ENCODE results near the gene TAOK2. TPM values are rescaled to one million over a fixed set of nuclear protein-coding genes. Genes with fewer than 3 reads are reported as not detected.

Gene TAOK2
- total and polyA plus RNA-seq, 2 of the 13 experiments (the other 11 are each of a cell fraction or from before 2014, with no cell fraction given), result 17.4 to 43.2 TPM

DNA sequence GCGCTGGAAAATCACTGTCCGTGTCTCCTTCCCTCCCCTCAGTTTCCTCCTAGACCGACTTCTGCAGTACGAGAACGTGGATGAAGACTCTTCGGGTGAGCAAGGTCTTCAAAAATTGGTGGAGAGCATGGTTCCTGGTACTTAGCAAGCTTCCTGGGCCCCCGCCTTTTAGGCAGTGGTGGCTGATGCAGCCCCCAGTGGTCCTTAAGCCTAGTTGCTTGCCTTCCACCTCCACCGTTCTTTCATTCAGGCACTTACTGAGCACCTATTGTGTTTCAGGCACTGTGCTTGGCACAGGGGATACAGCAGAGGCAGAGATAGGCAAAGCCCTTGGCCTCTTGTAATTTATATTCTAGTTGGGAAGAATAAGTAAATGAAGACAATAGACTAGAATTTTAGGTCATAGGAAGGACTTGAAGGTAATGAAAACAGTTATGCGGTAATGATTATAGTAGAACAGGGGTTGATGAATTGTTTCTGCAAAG lies 23.1 kb downstream of the TAOK2 start:
- WGBS (ENCODE audit: low lambda C conversion rate), result 29% methylated on average over 9 of the region's 9 CpGs

More for the DNA sequence above, 23.1 kb downstream of the TAOK2 start:
- no peak for FAIRE-seq
- Histone ChIP-seq H3K27me3 (ENCODE audit: control insufficient read depth in 1 of 2, insufficient read depth in 2 of 2, low read length in 2 of 2) (peaks cover 0 to 5% of the 10 kb centered on the region in 2 experiments; a peak in 1 of 5 replicates), H3K9ac (ENCODE audit: insufficient read depth, low read depth, low read length) (peak overlapping the region; percentile 85), H3K79me2 (ENCODE audit: insufficient read depth, low read length) (peaks cover 9% of the 10 kb centered on the region), H3K27ac (ENCODE audit: extremely low read length, insufficient read depth, low read length) (peak overlapping the region; percentile 58), H4K20me1 (ENCODE audit: insufficient read depth, low read length) (no peaks in the 10 kb centered on the region), H3K4me3 (replicated peaks in 1 of 3; ENCODE audit: insufficient read depth in 1 of 3, low read depth in 2 of 3, low read length in 3 of 3) (peak overlapping the region; percentile 92 to 95 (median 94)), H3K4me1 (ENCODE audit: insufficient read depth, low read length) (peaks cover 24% of the 10 kb centered on the region), H2AFZ (ENCODE audit: low read length) (peak overlapping the region; percentile 7), H3K9me3 (ENCODE audit: low read length) (no peaks in the 10 kb centered on the region), H3K4me2 (ENCODE audit: low read depth, low read length) (peak overlapping the region; percentile 96), H3K36me3 (replicated peaks in 1 of 2; ENCODE audit: control insufficient read depth in 1 of 2, insufficient read depth in 2 of 2, low read length in 2 of 2) (peaks cover 9 to 16% of the 10 kb centered on the region in 2 experiments; a peak in 4 of 5 replicates)
- no peak for TF ChIP-seq BRD4 (CRISPR knock-in tag; IDR thresholded peaks at IDR 0.05)
- TF ChIP-seq, protein P1, sequence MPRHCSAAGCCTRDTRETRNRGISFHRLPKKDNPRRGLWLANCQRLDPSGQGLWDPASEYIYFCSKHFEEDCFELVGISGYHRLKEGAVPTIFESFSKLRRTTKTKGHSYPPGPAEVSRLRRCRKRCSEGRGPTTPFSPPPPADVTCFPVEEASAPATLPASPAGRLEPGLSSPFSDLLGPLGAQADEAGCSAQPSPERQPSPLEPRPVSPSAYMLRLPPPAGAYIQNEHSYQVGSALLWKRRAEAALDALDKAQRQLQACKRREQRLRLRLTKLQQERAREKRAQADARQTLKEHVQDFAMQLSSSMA (CRISPR knock-in tag; IDR thresholded peaks at IDR 0.05), result no peak
- TF ChIP-seq, protein P2, sequence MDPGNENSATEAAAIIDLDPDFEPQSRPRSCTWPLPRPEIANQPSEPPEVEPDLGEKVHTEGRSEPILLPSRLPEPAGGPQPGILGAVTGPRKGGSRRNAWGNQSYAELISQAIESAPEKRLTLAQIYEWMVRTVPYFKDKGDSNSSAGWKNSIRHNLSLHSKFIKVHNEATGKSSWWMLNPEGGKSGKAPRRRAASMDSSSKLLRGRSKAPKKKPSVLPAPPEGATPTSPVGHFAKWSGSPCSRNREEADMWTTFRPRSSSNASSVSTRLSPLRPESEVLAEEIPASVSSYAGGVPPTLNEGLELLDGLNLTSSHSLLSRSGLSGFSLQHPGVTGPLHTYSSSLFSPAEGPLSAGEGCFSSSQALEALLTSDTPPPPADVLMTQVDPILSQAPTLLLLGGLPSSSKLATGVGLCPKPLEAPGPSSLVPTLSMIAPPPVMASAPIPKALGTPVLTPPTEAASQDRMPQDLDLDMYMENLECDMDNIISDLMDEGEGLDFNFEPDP (CRISPR knock-in tag; conservative IDR thresholded peaks at IDR 0.05), result no peak
- TF ChIP-seq ZNF3 (CRISPR knock-in tag; IDR thresholded peaks at IDR 0.05), result peak; percentile 51
- TF ChIP-seq ZNF207 (IDR thresholded peaks at IDR 0.05; ENCODE audit: borderline replicate concordance), result no peak
- TF ChIP-seq, protein P3, sequence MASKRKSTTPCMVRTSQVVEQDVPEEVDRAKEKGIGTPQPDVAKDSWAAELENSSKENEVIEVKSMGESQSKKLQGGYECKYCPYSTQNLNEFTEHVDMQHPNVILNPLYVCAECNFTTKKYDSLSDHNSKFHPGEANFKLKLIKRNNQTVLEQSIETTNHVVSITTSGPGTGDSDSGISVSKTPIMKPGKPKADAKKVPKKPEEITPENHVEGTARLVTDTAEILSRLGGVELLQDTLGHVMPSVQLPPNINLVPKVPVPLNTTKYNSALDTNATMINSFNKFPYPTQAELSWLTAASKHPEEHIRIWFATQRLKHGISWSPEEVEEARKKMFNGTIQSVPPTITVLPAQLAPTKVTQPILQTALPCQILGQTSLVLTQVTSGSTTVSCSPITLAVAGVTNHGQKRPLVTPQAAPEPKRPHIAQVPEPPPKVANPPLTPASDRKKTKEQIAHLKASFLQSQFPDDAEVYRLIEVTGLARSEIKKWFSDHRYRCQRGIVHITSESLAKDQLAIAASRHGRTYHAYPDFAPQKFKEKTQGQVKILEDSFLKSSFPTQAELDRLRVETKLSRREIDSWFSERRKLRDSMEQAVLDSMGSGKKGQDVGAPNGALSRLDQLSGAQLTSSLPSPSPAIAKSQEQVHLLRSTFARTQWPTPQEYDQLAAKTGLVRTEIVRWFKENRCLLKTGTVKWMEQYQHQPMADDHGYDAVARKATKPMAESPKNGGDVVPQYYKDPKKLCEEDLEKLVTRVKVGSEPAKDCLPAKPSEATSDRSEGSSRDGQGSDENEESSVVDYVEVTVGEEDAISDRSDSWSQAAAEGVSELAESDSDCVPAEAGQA (IDR thresholded peaks at IDR 0.05; ENCODE audit: low read depth), result 0 out of 2 replicates have a peak, but pooled peaks have one; percentile 6
- TF ChIP-seq, protein P3 (CRISPR knock-in tag; IDR thresholded peaks at IDR 0.05; ENCODE audit: borderline replicate concordance), result no peak
- peak; percentile 30; the same call in 1 of the 2 replicates for TF ChIP-seq ZMYM3 (CRISPR knock-in tag; IDR thresholded peaks at IDR 0.05)
- TF ChIP-seq KDM1A (CRISPR knock-in tag; IDR thresholded peaks at IDR 0.05), result 0 out of 2 replicates have a peak, but pooled peaks have one; percentile 13
- TF ChIP-seq PPARG (CRISPR knock-in tag; conservative IDR thresholded peaks at IDR 0.05), result no peak
- TF ChIP-seq, protein P4, sequence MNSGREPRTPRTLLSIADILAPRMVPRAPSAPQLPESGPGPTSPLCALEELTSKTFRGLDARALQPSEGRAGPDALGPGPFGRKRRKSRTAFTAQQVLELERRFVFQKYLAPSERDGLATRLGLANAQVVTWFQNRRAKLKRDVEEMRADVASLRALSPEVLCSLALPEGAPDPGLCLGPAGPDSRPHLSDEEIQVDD (CRISPR knock-in tag; IDR thresholded peaks at IDR 0.05; ENCODE audit: borderline replicate concordance), result no peak
- ChIA-PET CTCF (ENCODE audit: low intra/inter-chr PET ratio, low total read pairs) (no interaction called here), POLR2A (interaction anchor here (0.7 to 2.4 kb wide), 3 partner anchors 23 to 813 kb away, joined by 3 to 16 read pairs (median 3); partner anchors contain the start of gene TAOK2)
- intact Hi-C loops (cut with micrococcal nuclease; ENCODE audit: unreplicated experiment) (loop anchor here (5.0 kb wide), 1 partner anchor 35 kb away; the partner anchor contains the start of gene TMEM219), in situ Hi-C loops (cut with HindIII; ENCODE audit: extremely low pct_ligation_motif_present, low pct_unique_long_range_greater_than_20kb) (no loop called here)
- BruUV-seq (replicated peaks), result no TSS peak
- no peak for DNase-seq (ENCODE audit: low spot score)
- ATAC-seq, result peak; percentile 2

All from HepG2 (cell line).